ENCODE results near the gene CDCP2.

DNA sequence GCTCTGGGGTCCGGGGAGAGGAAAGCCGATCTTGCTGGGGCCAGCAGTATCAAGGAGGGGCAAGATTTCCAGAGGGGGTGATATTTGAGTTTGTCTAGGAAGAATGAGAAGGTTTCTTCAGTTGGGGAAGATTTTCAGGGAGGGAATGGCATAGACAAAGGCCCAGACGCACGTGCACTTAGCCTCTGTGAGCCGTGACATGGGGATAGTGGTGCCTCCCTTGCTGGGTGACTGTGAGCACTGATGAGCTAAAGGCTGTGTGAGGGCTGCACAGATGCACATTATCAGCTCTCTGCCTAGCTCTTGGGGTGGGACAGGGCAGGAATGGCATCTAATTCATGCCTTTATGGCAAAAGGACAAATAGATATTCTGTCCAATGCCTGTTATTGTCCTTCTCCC, 1.8 kb downstream of the CDCP2 start:
- TF ChIP-seq, protein P1, sequence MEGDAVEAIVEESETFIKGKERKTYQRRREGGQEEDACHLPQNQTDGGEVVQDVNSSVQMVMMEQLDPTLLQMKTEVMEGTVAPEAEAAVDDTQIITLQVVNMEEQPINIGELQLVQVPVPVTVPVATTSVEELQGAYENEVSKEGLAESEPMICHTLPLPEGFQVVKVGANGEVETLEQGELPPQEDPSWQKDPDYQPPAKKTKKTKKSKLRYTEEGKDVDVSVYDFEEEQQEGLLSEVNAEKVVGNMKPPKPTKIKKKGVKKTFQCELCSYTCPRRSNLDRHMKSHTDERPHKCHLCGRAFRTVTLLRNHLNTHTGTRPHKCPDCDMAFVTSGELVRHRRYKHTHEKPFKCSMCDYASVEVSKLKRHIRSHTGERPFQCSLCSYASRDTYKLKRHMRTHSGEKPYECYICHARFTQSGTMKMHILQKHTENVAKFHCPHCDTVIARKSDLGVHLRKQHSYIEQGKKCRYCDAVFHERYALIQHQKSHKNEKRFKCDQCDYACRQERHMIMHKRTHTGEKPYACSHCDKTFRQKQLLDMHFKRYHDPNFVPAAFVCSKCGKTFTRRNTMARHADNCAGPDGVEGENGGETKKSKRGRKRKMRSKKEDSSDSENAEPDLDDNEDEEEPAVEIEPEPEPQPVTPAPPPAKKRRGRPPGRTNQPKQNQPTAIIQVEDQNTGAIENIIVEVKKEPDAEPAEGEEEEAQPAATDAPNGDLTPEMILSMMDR (IDR thresholded peaks at IDR 0.05): no peak
- TF ChIP-seq POLR2A (IDR thresholded peaks at IDR 0.05): no peak
